H9 (cell line): ENCODE results near the gene RNF214. TPM values are rescaled to one million over a fixed set of nuclear protein-coding genes. Genes with fewer than 3 reads are reported as not detected.
A peak's percentile ranks its signal among the peaks of the same experiment; 100 is the strongest.

Experiments used
- DNase-seq: peaks from one replicate; pipeline ENCODE4 v3.0.0-alpha.2; 2017
- H2AFZ ChIP-seq: one replicate; pipeline ENCODE4 v1.6.1; 2013; ENCODE audit warnings: mild to moderate bottlenecking, low read length, control low read depth, moderate library complexity
- H2AK5ac ChIP-seq: 2 replicates; pipeline ENCODE4 v1.6.1; 2013; ENCODE audit warnings: low read length, control low read depth, mixed read lengths; ENCODE audit not compliant: insufficient read length
- H2BK120ac ChIP-seq: one replicate; pipeline ENCODE4 v1.6.1; 2013; ENCODE audit warnings: low read depth, mild to moderate bottlenecking, low read length, control low read depth, inconsistent platforms; ENCODE audit not compliant: poor library complexity, severe bottlenecking
- H2BK12ac ChIP-seq: 2 replicates; pipeline ENCODE4 v1.6.1; 2013; ENCODE audit warnings: low read length, control low read depth, mixed read lengths, low read depth; ENCODE audit not compliant: insufficient read length
- H2BK15ac ChIP-seq: 2 replicates; pipeline ENCODE4 v1.6.1; 2013; ENCODE audit warnings: low read depth, low read length, control low read depth
- H2BK20ac ChIP-seq: one replicate; pipeline ENCODE4 v1.6.1; 2013; ENCODE audit warnings: low read depth, mild to moderate bottlenecking, low read length, control low read depth, inconsistent platforms; ENCODE audit not compliant: poor library complexity, severe bottlenecking
- H2BK5ac ChIP-seq: 2 replicates; pipeline ENCODE4 v1.6.1; 2013; ENCODE audit warnings: low read length, control low read depth, mixed read lengths; ENCODE audit not compliant: insufficient read length
- H3K14ac ChIP-seq: 2 replicates; pipeline ENCODE4 v1.6.1; 2013; ENCODE audit warnings: low read length, control low read depth; ENCODE audit not compliant: insufficient read depth
- H3K18ac ChIP-seq: 2 replicates; pipeline ENCODE4 v1.6.1; 2013; ENCODE audit warnings: low read depth, mild to moderate bottlenecking, mixed read lengths, low read length, control low read depth; ENCODE audit not compliant: insufficient read length
- H3K23ac ChIP-seq: 2 replicates; pipeline ENCODE4 v1.6.1; 2013; ENCODE audit warnings: low read length, control low read depth, mixed read lengths, low read depth; ENCODE audit not compliant: insufficient read length
- H3K23me2 ChIP-seq: 2 replicates; pipeline ENCODE4 v1.6.1; 2013; ENCODE audit warnings: low read depth, mild to moderate bottlenecking, mixed read lengths, low read length, control low read depth; ENCODE audit not compliant: insufficient read length, poor library complexity, severe bottlenecking
- H3K27ac ChIP-seq: 2 replicates; pipeline ENCODE4 v1.5.1; 2013; ENCODE audit warnings: low read length, control low read depth, mixed read lengths, low read depth; ENCODE audit not compliant: insufficient read length
- H3K27me3 ChIP-seq: 2 replicates; pipeline ENCODE4 v1.6.1; 2013; ENCODE audit warnings: low read length, control low read depth, inconsistent platforms; ENCODE audit not compliant: insufficient read depth
- H3K4ac ChIP-seq: 2 replicates; pipeline ENCODE4 v1.6.1; 2013; ENCODE audit warnings: low read depth, mild to moderate bottlenecking, control low read depth, inconsistent platforms, low read length, moderate library complexity
- H3K4me1 ChIP-seq: 2 replicates; pipeline ENCODE4 v1.6.1; 2013; ENCODE audit warnings: low read length, control low read depth, inconsistent platforms; ENCODE audit not compliant: insufficient read depth
- H3K4me2 ChIP-seq: 2 replicates; pipeline ENCODE4 v1.6.1; 2013; ENCODE audit warnings: low read length, control low read depth, mixed read lengths; ENCODE audit not compliant: insufficient read length, insufficient read depth
- H3K56ac ChIP-seq: 2 replicates; pipeline ENCODE4 v1.6.1; 2013; ENCODE audit warnings: low read depth, mild to moderate bottlenecking, mixed read lengths, low read length, control low read depth; ENCODE audit not compliant: insufficient read length
- H3K79me1 ChIP-seq: 2 replicates; pipeline ENCODE4 v1.6.1; 2013; ENCODE audit warnings: low read depth, mild to moderate bottlenecking, moderate library complexity, low read length, control low read depth, inconsistent platforms; ENCODE audit not compliant: insufficient read depth, poor library complexity, severe bottlenecking
- H3K79me2 ChIP-seq: 2 replicates; pipeline ENCODE4 v1.6.1; 2013; ENCODE audit warnings: low read length, control low read depth, inconsistent platforms; ENCODE audit not compliant: insufficient read depth
- H3K9ac ChIP-seq: 2 replicates; pipeline ENCODE4 v1.6.1; 2013; ENCODE audit warnings: low read length, control low read depth, mixed read lengths; ENCODE audit not compliant: insufficient read length; ENCODE audit errors: extremely low read depth
- H3K9me3 ChIP-seq: one replicate; pipeline ENCODE4 v1.6.1; 2013; ENCODE audit warnings: low read depth, low read length, inconsistent platforms; ENCODE audit not compliant: control insufficient read depth
- H3T11ph ChIP-seq: one replicate; pipeline ENCODE4 v1.6.1; 2013; ENCODE audit warnings: mild to moderate bottlenecking, low read length, control low read depth, inconsistent platforms
- H4K20me1 ChIP-seq: one replicate; pipeline ENCODE4 v1.6.1; 2013; ENCODE audit not compliant: control insufficient read depth, insufficient read length, insufficient read depth
- H4K5ac ChIP-seq: 2 replicates; pipeline ENCODE4 v1.6.1; 2013; ENCODE audit warnings: low read depth, mild to moderate bottlenecking, mixed read lengths, low read length, control low read depth; ENCODE audit not compliant: insufficient read length
- H4K8ac ChIP-seq: replicated peaks from 2 replicates; pipeline ENCODE4 v1.6.1; 2013; ENCODE audit warnings: low read length, control low read depth, mixed read lengths, low read depth; ENCODE audit not compliant: insufficient read length
- H4K91ac ChIP-seq: 2 replicates; pipeline ENCODE4 v1.6.1; 2013; ENCODE audit warnings: low read depth, mild to moderate bottlenecking, moderate library complexity, mixed read lengths, low read length, control low read depth; ENCODE audit not compliant: insufficient read length
- H3K27ac Mint-ChIP-seq, 3 experiments: 2 replicates in 2 of 3; 3 replicates in 1 of 3; pipeline ENCODE4 v1.8.0; 2020 to 2021; ENCODE audit warnings: mixed read lengths in 3 of 3, mild to moderate bottlenecking in 1 of 3, moderate library complexity in 1 of 3
- H3K27me3 Mint-ChIP-seq: 2 replicates; pipeline ENCODE4 v1.8.0; 2021; ENCODE audit warnings: low read depth, mild to moderate bottlenecking, moderate library complexity, mixed read lengths
- H3K36me3 Mint-ChIP-seq, 3 experiments: 2 replicates in 2 of 3; 3 replicates in 1 of 3; pipeline ENCODE4 v1.8.0; 2020 to 2021; ENCODE audit warnings: low read depth in 3 of 3, mixed read lengths in 3 of 3; ENCODE audit not compliant: insufficient read depth in 1 of 3
- H3K4me1 Mint-ChIP-seq, 2 experiments: 2 replicates each; pipeline ENCODE4 v1.8.0; 2020; ENCODE audit warnings: mixed read lengths in 2 of 2
- H3K4me3 Mint-ChIP-seq, 2 experiments: 2 replicates in 1 of 2; 3 replicates in 1 of 2; pipeline ENCODE4 v1.8.0; 2020 to 2021; ENCODE audit warnings: mild to moderate bottlenecking in 2 of 2, mixed read lengths in 2 of 2, moderate library complexity in 1 of 2
- H3K9me3 Mint-ChIP-seq, 2 experiments: 2 replicates in 1 of 2; 3 replicates in 1 of 2; pipeline ENCODE4 v1.8.0; 2020; ENCODE audit warnings: mild to moderate bottlenecking in 2 of 2, mixed read lengths in 2 of 2, moderate library complexity in 1 of 2
- CTCF ChIP-seq: fragments of 200-600 bp; sonication (generic); conservative IDR thresholded peaks from 3 replicates; pipeline ENCODE4 v1.8.0; 2021; ENCODE audit warnings: antibody characterized with exemption, mild to moderate bottlenecking
- WGBS: extraction: QIAGEN DNeasy Blood & Tissue Kit; methylation state at CpG from one replicate; pipeline ENCODE4 v1.1.7; 2013; ENCODE audit warnings: missing lambda C conversion rate, low lambda C conversion rate, mixed read lengths; ENCODE audit not compliant: insufficient read length; ENCODE audit errors: extremely low coverage; 5-methylcytosine and 5-hydroxymethylcytosine counted together
- total RNA-seq: library from RNA; stranded (reverse); gene quantifications from 2 replicates; pipeline ENCODE4 v1.2.1, GENCODE V29; 2021

The RNF214 gene
- total RNA-seq, 1 experiment from 2014 or later = 26.0 TPM

GRCh38 chr11:117295438-117296137 is 63.1 kb downstream of the RNF214 start:
- Histone ChIP-seq H3K4ac (no peak overlapping the region), H3K14ac (no peak overlapping the region), H3K79me1 (no peaks in the 10 kb centered on the region), H2BK12ac (no peak overlapping the region), H3K23me2 (no peaks in the 10 kb centered on the region), H4K20me1 (no peaks in the 10 kb centered on the region), H2BK5ac (no peak overlapping the region), H3K18ac (no peak overlapping the region), H4K8ac (no peak overlapping the region), H3K27me3 (no peaks in the 10 kb centered on the region), H3K4me2 (no peak overlapping the region), H3K9me3 (no peaks in the 10 kb centered on the region), H4K5ac (no peak overlapping the region), H4K91ac (no peak overlapping the region), H2BK15ac (no peak overlapping the region), H3K27ac (no peak overlapping the region), H2BK20ac (no peak overlapping the region), H3K56ac (no peak overlapping the region), H3K4me1 (peaks cover 4% of the 10 kb centered on the region; the same call in 1 of the 2 replicates), H2AK5ac (no peak overlapping the region), H3K79me2 (no peaks in the 10 kb centered on the region), H3K23ac (no peak overlapping the region), H3K9ac (no peak overlapping the region), H3T11ph (no peak overlapping the region), H2AFZ (no peak overlapping the region), H2BK120ac (no peak overlapping the region)
- Mint-ChIP-seq H3K9me3 (no peaks in the 10 kb centered on the region), H3K27me3 (no peaks in the 10 kb centered on the region; the same call in 1 of the 2 replicates), H3K36me3 (peaks cover under 1 to 24% (median 21%) of the 10 kb centered on the region in 3 experiments; a peak in 5 of 7 replicates), H3K4me3 (no peak overlapping the region), H3K27ac (peak overlapping the region in 1 of 3 experiments; percentile 3; a peak in 1 of 7 replicates), H3K4me1 (peaks cover 15 to 16% of the 10 kb centered on the region in 2 experiments)
- no peak for TF ChIP-seq CTCF
- WGBS = no CpG with 5 or more reads among the region's 9 CpGs
- DNase-seq = no peak
